H9 (cell line): ENCODE data around the gene FOXB2. TPM values are rescaled to one million over a fixed set of nuclear protein-coding genes. Genes with fewer than 3 reads are reported as not detected.

Experiments used
- DNase-seq: peaks from one replicate; pipeline ENCODE4 v3.0.0-alpha.2; 2017
- H2AFZ ChIP-seq: one replicate; pipeline ENCODE4 v1.6.1; 2013; ENCODE audit warnings: mild to moderate bottlenecking, low read length, control low read depth, moderate library complexity
- H2AK5ac ChIP-seq: 2 replicates; pipeline ENCODE4 v1.6.1; 2013; ENCODE audit warnings: low read length, control low read depth, mixed read lengths; ENCODE audit not compliant: insufficient read length
- H2BK120ac ChIP-seq: one replicate; pipeline ENCODE4 v1.6.1; 2013; ENCODE audit warnings: low read depth, mild to moderate bottlenecking, low read length, control low read depth, inconsistent platforms; ENCODE audit not compliant: poor library complexity, severe bottlenecking
- H2BK12ac ChIP-seq: 2 replicates; pipeline ENCODE4 v1.6.1; 2013; ENCODE audit warnings: low read length, control low read depth, mixed read lengths, low read depth; ENCODE audit not compliant: insufficient read length
- H2BK15ac ChIP-seq: 2 replicates; pipeline ENCODE4 v1.6.1; 2013; ENCODE audit warnings: low read depth, low read length, control low read depth
- H2BK20ac ChIP-seq: one replicate; pipeline ENCODE4 v1.6.1; 2013; ENCODE audit warnings: low read depth, mild to moderate bottlenecking, low read length, control low read depth, inconsistent platforms; ENCODE audit not compliant: poor library complexity, severe bottlenecking
- H2BK5ac ChIP-seq: 2 replicates; pipeline ENCODE4 v1.6.1; 2013; ENCODE audit warnings: low read length, control low read depth, mixed read lengths; ENCODE audit not compliant: insufficient read length
- H3K14ac ChIP-seq: 2 replicates; pipeline ENCODE4 v1.6.1; 2013; ENCODE audit warnings: low read length, control low read depth; ENCODE audit not compliant: insufficient read depth
- H3K18ac ChIP-seq: 2 replicates; pipeline ENCODE4 v1.6.1; 2013; ENCODE audit warnings: low read depth, mild to moderate bottlenecking, mixed read lengths, low read length, control low read depth; ENCODE audit not compliant: insufficient read length
- H3K23ac ChIP-seq: 2 replicates; pipeline ENCODE4 v1.6.1; 2013; ENCODE audit warnings: low read length, control low read depth, mixed read lengths, low read depth; ENCODE audit not compliant: insufficient read length
- H3K23me2 ChIP-seq: 2 replicates; pipeline ENCODE4 v1.6.1; 2013; ENCODE audit warnings: low read depth, mild to moderate bottlenecking, mixed read lengths, low read length, control low read depth; ENCODE audit not compliant: insufficient read length, poor library complexity, severe bottlenecking
- H3K27ac ChIP-seq: 2 replicates; pipeline ENCODE4 v1.5.1; 2013; ENCODE audit warnings: low read length, control low read depth, mixed read lengths, low read depth; ENCODE audit not compliant: insufficient read length
- H3K27me3 ChIP-seq: 2 replicates; pipeline ENCODE4 v1.6.1; 2013; ENCODE audit warnings: low read length, control low read depth, inconsistent platforms; ENCODE audit not compliant: insufficient read depth
- H3K4ac ChIP-seq: 2 replicates; pipeline ENCODE4 v1.6.1; 2013; ENCODE audit warnings: low read depth, mild to moderate bottlenecking, control low read depth, inconsistent platforms, low read length, moderate library complexity
- H3K4me1 ChIP-seq: 2 replicates; pipeline ENCODE4 v1.6.1; 2013; ENCODE audit warnings: low read length, control low read depth, inconsistent platforms; ENCODE audit not compliant: insufficient read depth
- H3K4me2 ChIP-seq: 2 replicates; pipeline ENCODE4 v1.6.1; 2013; ENCODE audit warnings: low read length, control low read depth, mixed read lengths; ENCODE audit not compliant: insufficient read length, insufficient read depth
- H3K56ac ChIP-seq: 2 replicates; pipeline ENCODE4 v1.6.1; 2013; ENCODE audit warnings: low read depth, mild to moderate bottlenecking, mixed read lengths, low read length, control low read depth; ENCODE audit not compliant: insufficient read length
- H3K79me1 ChIP-seq: 2 replicates; pipeline ENCODE4 v1.6.1; 2013; ENCODE audit warnings: low read depth, mild to moderate bottlenecking, moderate library complexity, low read length, control low read depth, inconsistent platforms; ENCODE audit not compliant: insufficient read depth, poor library complexity, severe bottlenecking
- H3K79me2 ChIP-seq: 2 replicates; pipeline ENCODE4 v1.6.1; 2013; ENCODE audit warnings: low read length, control low read depth, inconsistent platforms; ENCODE audit not compliant: insufficient read depth
- H3K9ac ChIP-seq: 2 replicates; pipeline ENCODE4 v1.6.1; 2013; ENCODE audit warnings: low read length, control low read depth, mixed read lengths; ENCODE audit not compliant: insufficient read length; ENCODE audit errors: extremely low read depth
- H3K9me3 ChIP-seq: one replicate; pipeline ENCODE4 v1.6.1; 2013; ENCODE audit warnings: low read depth, low read length, inconsistent platforms; ENCODE audit not compliant: control insufficient read depth
- H3T11ph ChIP-seq: one replicate; pipeline ENCODE4 v1.6.1; 2013; ENCODE audit warnings: mild to moderate bottlenecking, low read length, control low read depth, inconsistent platforms
- H4K20me1 ChIP-seq: one replicate; pipeline ENCODE4 v1.6.1; 2013; ENCODE audit not compliant: control insufficient read depth, insufficient read length, insufficient read depth
- H4K5ac ChIP-seq: 2 replicates; pipeline ENCODE4 v1.6.1; 2013; ENCODE audit warnings: low read depth, mild to moderate bottlenecking, mixed read lengths, low read length, control low read depth; ENCODE audit not compliant: insufficient read length
- H4K8ac ChIP-seq: replicated peaks from 2 replicates; pipeline ENCODE4 v1.6.1; 2013; ENCODE audit warnings: low read length, control low read depth, mixed read lengths, low read depth; ENCODE audit not compliant: insufficient read length
- H4K91ac ChIP-seq: 2 replicates; pipeline ENCODE4 v1.6.1; 2013; ENCODE audit warnings: low read depth, mild to moderate bottlenecking, moderate library complexity, mixed read lengths, low read length, control low read depth; ENCODE audit not compliant: insufficient read length
- H3K27ac Mint-ChIP-seq, 3 experiments: 2 replicates in 2 of 3; 3 replicates in 1 of 3; pipeline ENCODE4 v1.8.0; 2020 to 2021; ENCODE audit warnings: mixed read lengths in 3 of 3, mild to moderate bottlenecking in 1 of 3, moderate library complexity in 1 of 3
- H3K27me3 Mint-ChIP-seq: 2 replicates; pipeline ENCODE4 v1.8.0; 2021; ENCODE audit warnings: low read depth, mild to moderate bottlenecking, moderate library complexity, mixed read lengths
- H3K36me3 Mint-ChIP-seq, 3 experiments: 2 replicates in 2 of 3; 3 replicates in 1 of 3; pipeline ENCODE4 v1.8.0; 2020 to 2021; ENCODE audit warnings: low read depth in 3 of 3, mixed read lengths in 3 of 3; ENCODE audit not compliant: insufficient read depth in 1 of 3
- H3K4me1 Mint-ChIP-seq, 2 experiments: 2 replicates each; pipeline ENCODE4 v1.8.0; 2020; ENCODE audit warnings: mixed read lengths in 2 of 2
- H3K4me3 Mint-ChIP-seq, 2 experiments: 2 replicates in 1 of 2; 3 replicates in 1 of 2; pipeline ENCODE4 v1.8.0; 2020 to 2021; ENCODE audit warnings: mild to moderate bottlenecking in 2 of 2, mixed read lengths in 2 of 2, moderate library complexity in 1 of 2
- H3K9me3 Mint-ChIP-seq, 2 experiments: 2 replicates in 1 of 2; 3 replicates in 1 of 2; pipeline ENCODE4 v1.8.0; 2020; ENCODE audit warnings: mild to moderate bottlenecking in 2 of 2, mixed read lengths in 2 of 2, moderate library complexity in 1 of 2
- WGBS: extraction: QIAGEN DNeasy Blood & Tissue Kit; methylation state at CpG from one replicate; pipeline ENCODE4 v1.1.7; 2013; ENCODE audit warnings: missing lambda C conversion rate, low lambda C conversion rate, mixed read lengths; ENCODE audit not compliant: insufficient read length; ENCODE audit errors: extremely low coverage; 5-methylcytosine and 5-hydroxymethylcytosine counted together
- total RNA-seq: library from RNA; stranded (reverse); gene quantifications from 2 replicates; pipeline ENCODE4 v1.2.1, GENCODE V29; 2021
- TF ChIP-seq, protein P1 (sequence below): fragments of 200-600 bp; sonication (generic); conservative IDR thresholded peaks from 3 replicates; pipeline ENCODE4 v1.8.0; 2021; ENCODE audit warnings: antibody characterized with exemption, mild to moderate bottlenecking

The FOXB2 gene
- total RNA-seq, 1 experiment from 2014 or later, result 7.8 TPM

- H3K36me3 Mint-ChIP-seq, result no peaks in the 10 kb centered on the region
- Histone ChIP-seq H3K23me2 (no peaks in the 10 kb centered on the region), H4K5ac (no peak overlapping the region), H3T11ph (no peak overlapping the region), H3K18ac (no peak overlapping the region), H3K9ac (no peak overlapping the region), H4K8ac (no peak overlapping the region), H2BK120ac (no peak overlapping the region), H2BK15ac (no peak overlapping the region), H2BK5ac (no peak overlapping the region), H3K79me1 (no peaks in the 10 kb centered on the region), H2AFZ (no peak overlapping the region), H3K79me2 (no peaks in the 10 kb centered on the region), H2BK12ac (no peak overlapping the region), H2AK5ac (no peak overlapping the region), H3K27me3 (no peaks in the 10 kb centered on the region), H3K27ac (no peak overlapping the region), H2BK20ac (no peak overlapping the region), H3K4ac (no peak overlapping the region), H4K91ac (no peak overlapping the region), H4K20me1 (no peaks in the 10 kb centered on the region), H3K14ac (no peak overlapping the region), H3K56ac (no peak overlapping the region), H3K23ac (no peak overlapping the region), H3K9me3 (no peaks in the 10 kb centered on the region), H3K4me2 (no peak overlapping the region), H3K4me1 (peaks cover 3% of the 10 kb centered on the region; the same call in 1 of the 2 replicates)
- H3K4me3 Mint-ChIP-seq, result no peak overlapping the region
- DNase-seq, result peak; percentile 78
- H3K27ac Mint-ChIP-seq, result no peak overlapping the region
- TF ChIP-seq, protein P1, sequence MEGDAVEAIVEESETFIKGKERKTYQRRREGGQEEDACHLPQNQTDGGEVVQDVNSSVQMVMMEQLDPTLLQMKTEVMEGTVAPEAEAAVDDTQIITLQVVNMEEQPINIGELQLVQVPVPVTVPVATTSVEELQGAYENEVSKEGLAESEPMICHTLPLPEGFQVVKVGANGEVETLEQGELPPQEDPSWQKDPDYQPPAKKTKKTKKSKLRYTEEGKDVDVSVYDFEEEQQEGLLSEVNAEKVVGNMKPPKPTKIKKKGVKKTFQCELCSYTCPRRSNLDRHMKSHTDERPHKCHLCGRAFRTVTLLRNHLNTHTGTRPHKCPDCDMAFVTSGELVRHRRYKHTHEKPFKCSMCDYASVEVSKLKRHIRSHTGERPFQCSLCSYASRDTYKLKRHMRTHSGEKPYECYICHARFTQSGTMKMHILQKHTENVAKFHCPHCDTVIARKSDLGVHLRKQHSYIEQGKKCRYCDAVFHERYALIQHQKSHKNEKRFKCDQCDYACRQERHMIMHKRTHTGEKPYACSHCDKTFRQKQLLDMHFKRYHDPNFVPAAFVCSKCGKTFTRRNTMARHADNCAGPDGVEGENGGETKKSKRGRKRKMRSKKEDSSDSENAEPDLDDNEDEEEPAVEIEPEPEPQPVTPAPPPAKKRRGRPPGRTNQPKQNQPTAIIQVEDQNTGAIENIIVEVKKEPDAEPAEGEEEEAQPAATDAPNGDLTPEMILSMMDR, result peak; percentile 77
- WGBS, result no CpG with 5 or more reads among the region's 6 CpGs
- H3K4me1 Mint-ChIP-seq, result peaks cover 11 to 15% of the 10 kb centered on the region in 2 experiments
- H3K9me3 Mint-ChIP-seq, result no peaks in the 10 kb centered on the region; a peak in 2 of 5 replicates
- peaks cover 1% of the 10 kb centered on the region for H3K27me3 Mint-ChIP-seq
Observed at GRCh38 chr9:76996700-76997099, 22.8 kb upstream of the FOXB2 start.
